Right lobe of liver (tissue), 6 donors: ENCODE results near the gene ISG15. TPM values are rescaled to one million over a fixed set of nuclear protein-coding genes. Genes with fewer than 3 reads are reported as not detected.

ENCODE experiments used
- ATAC-seq, 4 donors: fragments of 200-7000 bp; cut with Tn5 transposase; one replicate each; pipeline ENCODE4 v1.9.1; 2020; ENCODE audit warnings: mild to moderate bottlenecking in 4 of 4, moderate library complexity in 4 of 4
- DNase-seq, 3 donors: peaks; one replicate each; pipeline ENCODE4 v3.0.0-alpha.2; 2020
- H3K27ac ChIP-seq, 3 donors: fragments of 200-600 bp; one replicate each; pipeline ENCODE4 v1.8.0; 2022
- H3K27me3 ChIP-seq, 2 donors: fragments of 200-600 bp; one replicate each; pipeline ENCODE4 v1.8.0; 2022
- H3K36me3 ChIP-seq, 4 donors: fragments of 200-600 bp; sonication (generic) in 1 of 4; one replicate each; pipeline versions ENCODE4 v1.5.1 to v1.8.0; 2017 to 2022; ENCODE audit warnings: control low read depth in 1 of 4
- H3K4me1 ChIP-seq, 4 donors: fragments of 200-600 bp; sonication (generic) in 1 of 4; one replicate each; pipeline versions ENCODE4 v1.5.1 to v1.8.0; 2017 to 2022; ENCODE audit warnings: control low read depth in 1 of 4
- H3K4me3 ChIP-seq, 3 donors: fragments of 200-600 bp; one replicate each; pipeline ENCODE4 v1.8.0; 2022
- H3K9me3 ChIP-seq, 4 donors: fragments of 200-600 bp; sonication (generic) in 1 of 4; one replicate each; pipeline versions ENCODE4 v1.5.1 to v1.8.0; 2017 to 2022; ENCODE audit warnings: control low read depth in 1 of 4
- POLR2A ChIP-seq: fragments of 450-650 bp; IDR thresholded peaks from one replicate; pipeline ENCODE4 v1.6.1; 2017; ENCODE audit warnings: antibody characterized with exemption, mild to moderate bottlenecking
- WGBS: methylation state at CpG from one replicate; pipeline ENCODE4 v1.1.6; 2018; ENCODE audit warnings: low coverage, low lambda C conversion rate; ENCODE audit not compliant: insufficient coverage; ENCODE audit errors: missing lambda C conversion rate; 5-methylcytosine and 5-hydroxymethylcytosine counted together
- intact Hi-C, 2 donors: fragments of 100-400 bp; cut with DNase I; formaldehyde crosslinking; loops; one replicate each; pipeline versions ENCODE4 v1.11.2 to v1.14.1; 2022
- total RNA-seq, 6 experiments: library from RNA; depleted of rRNA in 2 of 6; stranded (reverse); fragments of >200 nt in 2 of 6; fragmentation: NEBNext Ultra II Directional in 3 of 6; extraction: Animal tissue kit (Norgen Biotek cat#: 25700) in 3 of 6; gene quantifications; one replicate each; pipeline versions ENCODE4 v1.1.0 to v1.2.4, GENCODE V29; 2016 to 2023
- TF ChIP-seq, protein P1 (sequence below), 4 donors: fragments of 200-600 bp in 3 of 4; fragments of 450-650 bp in 1 of 4; IDR thresholded peaks; one replicate each; pipeline versions ENCODE4 v1.5.1 to v1.8.0; 2016 to 2022; ENCODE audit warnings: antibody characterized with exemption in 4 of 4, mild to moderate bottlenecking in 2 of 4
- donor health status: DM: no; HTN: yes; CAD: no.
- donor health status: DM: no; HTN: no; CAD: no.
- donor health status: DM: no; HTN: no; CAD: no.
- donor health status: DM: no; HTN: yes; CAD: no.
- donor health status: DM: no; HTN: yes; CAD: no.

The ISG15 gene
- total RNA-seq, 6 experiments from 2014 or later: 16.3 to 98.7 (median 26.4) TPM

DNA sequence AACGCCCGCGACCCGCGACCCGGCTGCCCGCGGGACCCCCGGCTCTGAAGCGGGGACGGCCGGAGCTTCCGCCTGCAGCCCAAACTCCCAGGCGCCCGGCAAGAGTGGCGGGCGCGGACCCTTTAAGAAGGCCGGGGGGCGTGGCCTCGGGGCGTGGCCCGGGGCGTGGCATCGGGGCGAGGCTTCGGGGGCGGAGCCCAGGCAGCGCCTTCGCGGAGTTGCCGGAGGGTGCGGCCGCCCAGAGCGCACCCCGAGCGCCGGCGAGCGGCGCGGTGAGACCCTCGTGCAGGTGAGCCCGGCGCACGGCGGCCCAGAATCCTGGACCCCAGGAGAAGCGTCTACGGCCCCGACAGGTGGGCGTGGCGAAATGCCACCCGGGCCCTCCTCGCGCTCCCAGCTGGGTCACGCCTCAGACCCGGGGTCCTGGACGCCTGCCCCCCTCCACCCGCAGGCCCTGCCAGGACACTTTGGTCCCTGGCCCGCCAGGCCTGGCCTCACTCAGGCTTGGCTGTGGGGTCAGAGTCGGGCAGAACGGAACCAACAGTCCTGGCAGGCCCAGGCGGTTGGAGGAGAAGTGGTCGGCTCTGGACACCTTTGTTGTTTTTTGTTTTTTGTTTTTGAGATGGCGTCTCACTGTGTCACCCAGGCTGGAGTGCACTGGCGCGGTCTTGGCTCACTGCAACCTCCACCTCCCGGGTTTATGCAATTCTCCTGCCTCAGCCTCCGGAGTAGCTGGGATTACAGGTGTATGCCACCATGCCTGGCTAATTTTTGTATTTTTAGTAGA, 46.4 kb downstream of the ISG15 start:
- Histone ChIP-seq H3K4me3 (peak overlapping the region; percentile 42 to 53 (median 53)), H3K36me3 (no peaks in the 10 kb centered on the region), H3K9me3 (no peaks in the 10 kb centered on the region), H3K4me1 (peaks cover 0 to 15% (median 3%) of the 10 kb centered on the region in 4 donors), H3K27ac (no peak overlapping the region), H3K27me3 (peaks cover 0 to 20% of the 10 kb centered on the region in 2 donors)
- peak; percentile 87 to 91 (median 90) for DNase-seq
- WGBS: 6% methylated on average over 16 of the region's 69 CpGs
- peak; percentile 34 for TF ChIP-seq POLR2A
- TF ChIP-seq, protein P1, sequence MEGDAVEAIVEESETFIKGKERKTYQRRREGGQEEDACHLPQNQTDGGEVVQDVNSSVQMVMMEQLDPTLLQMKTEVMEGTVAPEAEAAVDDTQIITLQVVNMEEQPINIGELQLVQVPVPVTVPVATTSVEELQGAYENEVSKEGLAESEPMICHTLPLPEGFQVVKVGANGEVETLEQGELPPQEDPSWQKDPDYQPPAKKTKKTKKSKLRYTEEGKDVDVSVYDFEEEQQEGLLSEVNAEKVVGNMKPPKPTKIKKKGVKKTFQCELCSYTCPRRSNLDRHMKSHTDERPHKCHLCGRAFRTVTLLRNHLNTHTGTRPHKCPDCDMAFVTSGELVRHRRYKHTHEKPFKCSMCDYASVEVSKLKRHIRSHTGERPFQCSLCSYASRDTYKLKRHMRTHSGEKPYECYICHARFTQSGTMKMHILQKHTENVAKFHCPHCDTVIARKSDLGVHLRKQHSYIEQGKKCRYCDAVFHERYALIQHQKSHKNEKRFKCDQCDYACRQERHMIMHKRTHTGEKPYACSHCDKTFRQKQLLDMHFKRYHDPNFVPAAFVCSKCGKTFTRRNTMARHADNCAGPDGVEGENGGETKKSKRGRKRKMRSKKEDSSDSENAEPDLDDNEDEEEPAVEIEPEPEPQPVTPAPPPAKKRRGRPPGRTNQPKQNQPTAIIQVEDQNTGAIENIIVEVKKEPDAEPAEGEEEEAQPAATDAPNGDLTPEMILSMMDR (IDR thresholded peaks at IDR 0.05): peak in 1 of 4 donors; percentile 28
- intact Hi-C loops: loop anchor here in 1 of 2 donors (10.0 kb wide), 1 partner anchor 75 kb away; the partner anchor contains the start of gene PERM1
- peak; percentile 77 to 93 (median 84) for ATAC-seq

DNA sequence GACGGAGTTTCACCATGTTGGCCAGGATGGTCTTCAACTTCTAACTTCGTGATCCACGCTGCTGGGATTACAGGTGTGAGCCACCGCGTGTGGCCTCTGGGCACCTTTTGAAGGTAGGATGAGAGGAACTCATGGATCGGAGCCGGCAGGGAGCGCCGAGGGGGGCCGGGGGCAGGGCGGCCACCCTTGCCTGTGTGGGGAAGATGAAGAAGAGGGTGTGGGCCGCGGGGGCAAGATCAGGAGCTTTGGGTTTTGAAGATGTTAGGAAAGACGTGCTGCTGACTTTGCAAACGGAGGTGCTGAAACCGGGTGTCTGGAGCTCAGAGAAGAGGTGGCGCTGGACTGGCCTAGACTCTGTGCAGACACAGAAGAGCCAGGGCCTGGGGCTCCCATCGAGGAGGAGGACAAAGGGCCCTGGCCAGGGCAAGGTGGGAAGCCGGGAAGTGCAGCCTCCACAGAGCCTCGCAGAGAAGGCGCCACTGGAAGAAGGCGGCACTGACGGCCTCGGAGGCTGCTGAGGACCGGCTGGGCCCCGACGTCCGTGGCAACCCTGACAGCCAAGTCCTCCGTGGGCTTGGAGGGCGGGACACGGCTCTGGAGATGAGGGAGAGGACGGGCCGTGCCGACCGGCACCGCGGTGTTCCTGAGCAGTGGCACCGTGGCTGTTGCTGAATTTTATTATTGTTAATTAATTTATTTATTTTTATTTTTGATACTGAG, 47.1 kb downstream of the ISG15 start:
- intact Hi-C loops: loop anchor here in 1 of 2 donors (10.0 kb wide), 1 partner anchor 76 kb away; the partner anchor contains the start of gene PERM1
- ATAC-seq (no peak), DNase-seq (no peak)
- H3K27me3 ChIP-seq: peaks cover 0 to 20% of the 10 kb centered on the region in 2 donors
- WGBS: 47% methylated on average over 17 of the region's 38 CpGs
- no peaks in the 10 kb centered on the region for H3K36me3 ChIP-seq
- no peaks in the 10 kb centered on the region for H3K9me3 ChIP-seq
- H3K4me3 ChIP-seq: peak overlapping the region in 1 of 3 donors; percentile 53
- no peak for TF ChIP-seq POLR2A
- TF ChIP-seq, protein P1 (IDR thresholded peaks at IDR 0.05): no peak
- no peak overlapping the region for H3K27ac ChIP-seq
- H3K4me1 ChIP-seq: peaks cover 0 to 15% (median 3%) of the 10 kb centered on the region in 4 donors

DNA sequence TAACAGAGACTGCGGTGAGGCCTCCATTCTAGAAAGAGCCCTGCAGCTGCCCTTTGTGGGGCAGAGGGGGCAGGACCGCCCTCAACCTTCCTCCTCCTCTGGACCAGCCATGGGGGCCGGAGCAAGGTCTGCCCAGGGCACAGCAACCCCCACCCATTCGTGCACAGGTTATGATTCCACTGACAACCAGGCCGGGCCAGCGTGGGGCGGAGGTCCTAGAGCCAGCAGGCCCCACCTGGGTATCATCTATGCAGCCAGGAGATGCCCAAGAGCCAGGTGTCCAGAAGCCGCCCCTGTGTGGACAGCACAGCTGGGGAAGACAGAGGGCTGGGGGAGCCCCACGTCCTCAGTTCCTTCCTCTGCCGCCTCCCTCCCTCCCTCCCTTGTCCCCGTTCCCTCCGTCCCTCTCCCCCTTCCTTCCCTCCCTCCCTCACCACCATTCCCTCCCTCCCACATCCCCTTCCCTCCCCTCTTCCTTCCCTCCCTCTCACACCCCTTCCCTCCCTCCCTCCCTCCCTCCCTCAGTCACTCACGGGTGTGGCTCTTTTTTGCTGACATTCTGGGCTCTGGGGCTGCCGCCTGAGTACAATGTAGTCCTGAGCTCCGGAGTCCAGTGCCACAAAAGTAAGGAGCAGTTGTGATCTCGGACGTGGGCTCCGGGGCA, 48.5 kb downstream of the ISG15 start:
- WGBS: 16% methylated on average over 5 of the region's 18 CpGs
- Histone ChIP-seq H3K9me3 (no peaks in the 10 kb centered on the region), H3K27ac (no peak overlapping the region), H3K4me1 (peaks cover 0 to 15% (median 3%) of the 10 kb centered on the region in 4 donors), H3K36me3 (no peaks in the 10 kb centered on the region), H3K4me3 (no peak overlapping the region), H3K27me3 (peaks cover 0 to 20% of the 10 kb centered on the region in 2 donors)
- DNase-seq (no peak), ATAC-seq (no peak)
- intact Hi-C loops: loop anchor here in 1 of 2 donors (10.0 kb wide), 1 partner anchor 77 kb away; the partner anchor contains the start of gene PERM1
- no peak for TF ChIP-seq POLR2A
- TF ChIP-seq, protein P1 (IDR thresholded peaks at IDR 0.05): no peak
